BLaER1 treated with 17β-estradiol and CSF1 and Interleukin-3, amounts not matched to agents 10 nM and 100 nM (cell line): ENCODE results near the gene AMT.
A peak's percentile ranks its signal among the peaks of the same experiment; 100 is the strongest.

ENCODE experiments used
- H3K27ac ChIP-seq, 11 experiments: shearing (Covaris generic); formaldehyde crosslinking; 2 replicates each; pipeline ENCODE4 v1.8.1; 2022
- H3K27me3 ChIP-seq, 11 experiments: shearing (Covaris generic); formaldehyde crosslinking; 2 replicates each; pipeline ENCODE4 v1.8.1; 2022
- H3K36me3 ChIP-seq, 11 experiments: shearing (Covaris generic); formaldehyde crosslinking; 2 replicates each; pipeline ENCODE4 v1.8.1; 2022
- H3K4me1 ChIP-seq, 10 experiments: shearing (Covaris generic); formaldehyde crosslinking; 2 replicates each; pipeline ENCODE4 v1.8.1; 2022
- H3K4me2 ChIP-seq, 11 experiments: shearing (Covaris generic); formaldehyde crosslinking; 2 replicates each; pipeline ENCODE4 v1.8.1; 2022
- H3K4me3 ChIP-seq, 10 experiments: shearing (Covaris generic); formaldehyde crosslinking; 2 replicates each; pipeline ENCODE4 v1.8.1; 2022
- H3K9ac ChIP-seq, 11 experiments: shearing (Covaris generic); formaldehyde crosslinking; 2 replicates each; pipeline ENCODE4 v1.8.1; 2022
- H3K9me3 ChIP-seq, 11 experiments: shearing (Covaris generic); formaldehyde crosslinking; replicated peaks in 1 of 11; 2 replicates each; pipeline ENCODE4 v1.8.1; 2022
- H4K20me1 ChIP-seq, 11 experiments: shearing (Covaris generic); formaldehyde crosslinking; 2 replicates each; pipeline ENCODE4 v1.8.1; 2022
- Cebpa-rat ChIP-seq, 11 experiments: shearing (Covaris generic); IDR thresholded peaks; 2 replicates each; pipeline ENCODE4 v1.8.1; 2022

The AMT gene

GRCh38 chr3:49414753-49415152 lies 7.5 kb downstream of the AMT start:
- Histone ChIP-seq H3K36me3 (peaks cover 5 to 46% (median 13%) of the 10 kb centered on the region in 11 experiments; a peak in 19 of 22 replicates), H4K20me1 (peaks cover 15 to 31% (median 19%) of the 10 kb centered on the region in 11 experiments), H3K4me1 (peaks cover 74 to 80% (median 77%) of the 10 kb centered on the region in 10 experiments), H3K27ac (peak overlapping the region in 10 of 11 experiments; percentile 47 to 100 (median 99); a peak in 20 of 22 replicates), H3K4me3 (0 out of 20 replicates have a peak overlapping the region, but pooled peaks of 1 of the 10 experiments have one; percentile 2), H3K9ac (peak overlapping the region; percentile 3 to 100 (median 57); a peak in 16 of 22 replicates), H3K27me3 (no peaks in the 10 kb centered on the region), H3K9me3 (no peaks in the 10 kb centered on the region), H3K4me2 (peak overlapping the region; percentile 91 to 100 (median 98))
- no peak for TF ChIP-seq Cebpa-rat (IDR thresholded peaks at IDR 0.05)

DNA sequence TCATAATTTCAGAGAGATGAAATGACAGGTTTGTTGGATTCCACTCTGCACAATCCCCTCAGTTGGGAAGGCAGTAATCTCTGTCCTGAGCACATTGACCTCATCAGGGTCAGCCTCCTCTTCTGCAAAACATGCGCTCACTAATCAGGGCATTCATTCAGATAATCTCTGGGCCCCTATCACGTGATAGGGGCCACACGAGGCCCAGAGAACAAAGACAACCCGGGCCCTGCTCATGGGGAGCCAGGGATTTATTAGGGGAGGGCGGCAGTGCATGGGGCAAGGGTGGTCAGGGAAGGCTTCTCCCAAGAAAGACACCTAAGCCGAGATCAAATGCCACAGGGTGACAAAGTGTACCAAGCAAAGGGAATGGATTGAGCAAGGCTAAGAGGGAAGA lies 8.9 kb downstream of the AMT start:
- Histone ChIP-seq H3K36me3 (peaks cover 0 to 35% (median 11%) of the 10 kb centered on the region in 11 experiments; a peak in 17 of 22 replicates), H3K27me3 (no peaks in the 10 kb centered on the region), H4K20me1 (peaks cover 30 to 42% (median 33%) of the 10 kb centered on the region in 11 experiments), H3K27ac (peak overlapping the region in 10 of 11 experiments; percentile 79 to 100 (median 99); a peak in 21 of 22 replicates), H3K4me2 (peak overlapping the region; percentile 91 to 100 (median 98)), H3K4me3 (peak overlapping the region; percentile 65 to 99 (median 96)), H3K9me3 (no peaks in the 10 kb centered on the region), H3K9ac (peak overlapping the region; percentile 89 to 100 (median 99); a peak in 21 of 22 replicates), H3K4me1 (peaks cover 75 to 80% (median 77%) of the 10 kb centered on the region in 10 experiments)
- TF ChIP-seq Cebpa-rat (IDR thresholded peaks at IDR 0.05): no peak

DNA sequence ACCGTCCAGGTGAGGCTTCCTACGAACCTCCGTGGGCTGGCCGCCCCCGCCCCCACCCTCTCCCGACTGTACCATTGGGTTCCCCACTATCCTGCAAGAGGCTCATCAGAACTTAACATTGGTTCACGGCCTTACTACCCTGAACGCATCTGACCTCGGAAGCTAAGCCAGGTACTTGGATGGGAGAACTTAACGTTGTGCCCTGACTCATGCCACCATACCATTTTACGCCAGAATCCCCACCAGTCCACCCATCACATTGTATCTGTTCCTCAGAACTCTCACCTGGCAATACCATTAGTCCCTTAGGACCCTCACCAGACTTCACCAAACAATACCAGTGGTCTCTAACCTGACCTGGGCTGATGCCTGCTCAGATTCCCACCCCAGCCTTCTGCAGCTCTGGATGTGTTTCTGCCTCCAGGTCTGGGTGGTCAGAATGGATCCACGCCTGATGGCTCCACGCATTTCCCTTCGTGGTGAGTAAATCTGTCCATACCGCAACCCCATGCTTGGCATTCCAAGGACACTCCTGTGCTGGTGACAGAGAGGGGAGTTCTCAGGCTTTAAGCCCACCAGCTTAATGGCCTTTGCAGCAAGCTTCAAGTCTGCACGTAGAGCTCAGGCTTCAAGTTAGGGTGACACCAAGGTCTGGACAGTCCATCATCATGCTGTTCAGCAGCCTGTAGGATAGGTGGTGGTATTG lies 9.5 kb downstream of the AMT start:
- Histone ChIP-seq H3K9ac (peak overlapping the region; percentile 89 to 100 (median 99)), H3K36me3 (peaks cover 0 to 35% (median 11%) of the 10 kb centered on the region in 11 experiments; a peak in 17 of 22 replicates), H3K4me1 (peaks cover 74 to 79% (median 77%) of the 10 kb centered on the region in 10 experiments), H3K4me3 (peak overlapping the region; percentile 65 to 99 (median 96)), H3K27ac (peak overlapping the region; percentile 79 to 100 (median 99)), H3K9me3 (no peaks in the 10 kb centered on the region), H3K4me2 (peak overlapping the region; percentile 91 to 100 (median 98)), H3K27me3 (no peaks in the 10 kb centered on the region), H4K20me1 (peaks cover 35 to 47% (median 39%) of the 10 kb centered on the region in 11 experiments)
- no peak for TF ChIP-seq Cebpa-rat (IDR thresholded peaks at IDR 0.05)

GRCh38 chr3:49411968-49412631 lies 10.2 kb downstream of the AMT start, which contains the start of the genes RHOA and TCTA:
TSS of gene RHOA (minus strand) at chr3:49411976. CDS start at chr3:49375589, 36,387 bp downstream.
TSS of gene TCTA (plus strand) at chr3:49412423. CDS start at chr3:49412427, 4 bp downstream.
- no peaks in the 10 kb centered on the region for H3K27me3 ChIP-seq
- H3K4me1 ChIP-seq: peaks cover 74 to 79% (median 77%) of the 10 kb centered on the region in 10 experiments
- peaks cover 42 to 54% (median 46%) of the 10 kb centered on the region in 11 experiments for H4K20me1 ChIP-seq
- H3K27ac ChIP-seq: peak within 1 kb of the TSS; percentile 98 to 100 (median 99)
- no peaks in the 10 kb centered on the region for H3K9me3 ChIP-seq
- peak within 1 kb of the TSS; percentile 99 to 100 (median 100) for H3K9ac ChIP-seq
- H3K4me3 ChIP-seq: peak within 1 kb of the TSS; percentile 94 to 100 (median 98)
- H3K4me2 ChIP-seq: peak within 1 kb of the TSS; percentile 91 to 100 (median 98)
- TF ChIP-seq Cebpa-rat (IDR thresholded peaks at IDR 0.05): no peak
- peaks cover 3 to 35% (median 11%) of the 10 kb centered on the region in 11 experiments; a peak in 17 of 22 replicates for H3K36me3 ChIP-seq

GRCh38 chr3:49411535-49411967 lies 10.7 kb downstream of the AMT start:
- H3K9me3 ChIP-seq: no peaks in the 10 kb centered on the region
- H3K4me3 ChIP-seq: peak overlapping the region; percentile 94 to 100 (median 98)
- peak overlapping the region in 10 of 11 experiments; percentile 27 to 98 (median 94); a peak in 19 of 22 replicates for H3K4me2 ChIP-seq
- no peaks in the 10 kb centered on the region for H3K27me3 ChIP-seq
- peaks cover 74 to 79% (median 76%) of the 10 kb centered on the region in 10 experiments for H3K4me1 ChIP-seq
- peak overlapping the region; percentile 98 to 100 (median 99) for H3K27ac ChIP-seq
- H3K36me3 ChIP-seq: peaks cover 7 to 39% (median 15%) of the 10 kb centered on the region in 11 experiments; a peak in 18 of 22 replicates
- H3K9ac ChIP-seq: peak overlapping the region; percentile 99 to 100 (median 100)
- TF ChIP-seq Cebpa-rat (IDR thresholded peaks at IDR 0.05): no peak
- H4K20me1 ChIP-seq: peaks cover 47 to 55% (median 51%) of the 10 kb centered on the region in 11 experiments

- Histone ChIP-seq H4K20me1 (peaks cover 53 to 58% (median 57%) of the 10 kb centered on the region in 11 experiments), H3K4me3 (peak overlapping the region; percentile 94 to 100 (median 98)), H3K4me2 (peak overlapping the region; percentile 82 to 99 (median 94)), H3K9ac (peak overlapping the region; percentile 99 to 100 (median 100)), H3K27me3 (no peaks in the 10 kb centered on the region), H3K36me3 (peaks cover 7 to 43% (median 20%) of the 10 kb centered on the region in 11 experiments; a peak in 19 of 22 replicates), H3K9me3 (no peaks in the 10 kb centered on the region), H3K27ac (peak overlapping the region; percentile 98 to 100 (median 99)), H3K4me1 (peaks cover 72 to 79% (median 76%) of the 10 kb centered on the region in 10 experiments)
- no peak for TF ChIP-seq Cebpa-rat (IDR thresholded peaks at IDR 0.05)
Measured at GRCh38 chr3:49410846-49411534, 11.3 kb downstream of the AMT start.

DNA sequence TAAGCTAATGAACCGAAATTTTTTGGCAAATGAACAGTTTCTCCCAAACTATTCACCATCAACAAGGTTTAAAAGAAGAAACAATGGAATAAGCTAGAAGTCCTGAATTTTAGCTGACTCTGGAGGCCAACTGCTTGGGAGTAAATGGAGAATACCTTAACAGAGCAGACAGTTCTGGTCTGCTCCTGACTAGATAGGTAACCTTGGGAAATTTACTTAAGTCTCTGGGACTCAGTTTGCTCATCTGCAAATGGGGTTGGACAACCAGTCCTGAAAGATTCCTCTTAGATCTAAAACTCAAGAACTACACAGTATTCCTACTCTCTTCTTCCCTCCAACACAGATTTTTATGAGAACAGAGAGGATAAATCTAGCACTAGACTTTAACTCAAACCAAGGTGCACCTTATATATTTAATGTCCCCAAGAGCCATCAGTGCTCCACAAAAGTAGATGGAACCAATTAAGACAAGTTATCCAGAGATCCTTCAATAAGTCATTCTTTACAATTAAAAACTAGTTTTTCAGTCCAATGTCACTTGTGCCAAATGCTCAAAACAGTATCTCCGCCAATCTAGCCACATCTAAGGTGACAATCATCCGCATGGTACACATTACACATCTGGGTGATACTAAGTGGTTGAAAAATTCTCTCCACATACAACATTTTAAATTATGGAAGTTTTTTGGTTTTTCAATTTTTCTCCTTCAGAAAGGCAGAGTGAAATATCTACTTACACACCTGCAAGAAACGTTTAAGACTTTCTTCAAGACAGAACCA lies 12.0 kb downstream of the AMT start:
- H3K4me3 ChIP-seq: peak overlapping the region; percentile 94 to 100 (median 98)
- no peaks in the 10 kb centered on the region for H3K27me3 ChIP-seq
- peaks cover 7 to 46% (median 26%) of the 10 kb centered on the region in 11 experiments; a peak in 21 of 22 replicates for H3K36me3 ChIP-seq
- H3K27ac ChIP-seq: peak overlapping the region; percentile 98 to 100 (median 99)
- TF ChIP-seq Cebpa-rat (IDR thresholded peaks at IDR 0.05): no peak
- peaks cover 60 to 65% (median 63%) of the 10 kb centered on the region in 11 experiments for H4K20me1 ChIP-seq
- H3K4me2 ChIP-seq: peak overlapping the region; percentile 82 to 99 (median 94)
- peak overlapping the region; percentile 99 to 100 (median 100) for H3K9ac ChIP-seq
- H3K4me1 ChIP-seq: peaks cover 72 to 78% (median 76%) of the 10 kb centered on the region in 10 experiments
- no peaks in the 10 kb centered on the region for H3K9me3 ChIP-seq
